Peyer's patch (tissue), 4 donors: ENCODE data around the gene ADCY7. TPM values are rescaled to one million over a fixed set of nuclear protein-coding genes. Genes with fewer than 3 reads are reported as not detected.

ENCODE experiments used
- DNase-seq, 3 donors: peaks; one replicate each; pipeline ENCODE4 v3.0.0-alpha.2; 2017 to 2019
- H3K27ac ChIP-seq, 4 donors: fragments of 200-600 bp; sonication (generic); one replicate each; pipeline ENCODE4 v1.5.1; 2016 to 2019
- H3K27me3 ChIP-seq, 2 donors: fragments of 200-600 bp; sonication (generic); one replicate each; pipeline ENCODE4 v1.5.1; 2019
- H3K36me3 ChIP-seq, 3 donors: fragments of 200-600 bp; sonication (generic); one replicate each; pipeline ENCODE4 v1.5.1; 2016 to 2019
- H3K4me1 ChIP-seq, 4 donors: fragments of 200-600 bp; sonication (generic); one replicate each; pipeline ENCODE4 v1.5.1; 2016 to 2019
- H3K4me3 ChIP-seq, 4 donors: fragments of 200-600 bp; sonication (generic); 1 replicate in 3 of 4; 2 replicates in 1 of 4; pipeline ENCODE4 v1.5.1; 2016 to 2019; ENCODE audit warnings: mild to moderate bottlenecking in 1 of 4
- H3K9me3 ChIP-seq, 4 donors: fragments of 200-600 bp; sonication (generic); one replicate each; pipeline ENCODE4 v1.5.1; 2016 to 2019; ENCODE audit warnings: mild to moderate bottlenecking in 1 of 4
- CTCF ChIP-seq, 6 experiments: fragments of 450-650 bp in 4 of 6; fragments of 200-600 bp in 2 of 6; sonication (generic) in 1 of 6; IDR thresholded peaks; one replicate each; pipeline ENCODE4 v1.5.1; 2017 to 2019; ENCODE audit warnings: antibody characterized with exemption in 6 of 6, mild to moderate bottlenecking in 3 of 6, moderate library complexity in 1 of 6
- POLR2A ChIP-seq, 2 donors: fragments of 450-650 bp; IDR thresholded peaks; one replicate each; pipeline ENCODE4 v1.5.1; 2017; ENCODE audit warnings: antibody characterized with exemption in 2 of 2, mild to moderate bottlenecking in 2 of 2, moderate library complexity in 2 of 2
- total RNA-seq, 4 donors: library from RNA; depleted of rRNA; stranded (reverse); fragments of >200 nt; gene quantifications; one replicate each; pipeline ENCODE4 v1.1.0, GENCODE V29; 2016

ADCY7 gene
- total RNA-seq, 4 donors from 2014 or later = 6.5 to 67.7 (median 21.5) TPM

- Histone ChIP-seq H3K4me3 (no peak overlapping the region), H3K9me3 (no peaks in the 10 kb centered on the region), H3K27ac (no peak overlapping the region), H3K27me3 (no peaks in the 10 kb centered on the region), H3K36me3 (no peaks in the 10 kb centered on the region), H3K4me1 (no peaks in the 10 kb centered on the region)
- TF ChIP-seq POLR2A (IDR thresholded peaks at IDR 0.05) (no peak), CTCF (IDR thresholded peaks at IDR 0.05) (no peak)
- DNase-seq = no peak
Observed at GRCh38 chr16:50252874-50253513, 13.4 kb upstream of the ADCY7 start.

GRCh38 chr16:50253514-50253910 lies 12.8 kb upstream of the ADCY7 start:
- Histone ChIP-seq H3K9me3 (no peaks in the 10 kb centered on the region), H3K36me3 (no peaks in the 10 kb centered on the region), H3K27me3 (no peaks in the 10 kb centered on the region), H3K27ac (no peak overlapping the region), H3K4me3 (no peak overlapping the region), H3K4me1 (no peaks in the 10 kb centered on the region)
- no peak for TF ChIP-seq POLR2A (IDR thresholded peaks at IDR 0.05)
- no peak for TF ChIP-seq CTCF (IDR thresholded peaks at IDR 0.05)
- DNase-seq = peak in 2 of 3 donors; percentile 36 to 41

- Histone ChIP-seq H3K4me1 (no peaks in the 10 kb centered on the region), H3K4me3 (no peak overlapping the region), H3K27ac (no peak overlapping the region), H3K36me3 (no peaks in the 10 kb centered on the region), H3K27me3 (no peaks in the 10 kb centered on the region), H3K9me3 (no peaks in the 10 kb centered on the region)
- DNase-seq = peak in 1 of 3 donors; percentile 34
- TF ChIP-seq CTCF (IDR thresholded peaks at IDR 0.05) (no peak), POLR2A (IDR thresholded peaks at IDR 0.05) (no peak)
Observed at GRCh38 chr16:50254072-50254471, 12.3 kb upstream of the ADCY7 start.

GRCh38 chr16:50255538-50255937 lies 10.8 kb upstream of the ADCY7 start:
- no peaks in the 10 kb centered on the region for H3K27me3 ChIP-seq
- no peaks in the 10 kb centered on the region for H3K9me3 ChIP-seq
- H3K4me3 ChIP-seq = no peak overlapping the region
- TF ChIP-seq POLR2A (IDR thresholded peaks at IDR 0.05) (no peak), CTCF (IDR thresholded peaks at IDR 0.05) (no peak)
- H3K27ac ChIP-seq = no peak overlapping the region
- no peaks in the 10 kb centered on the region for H3K36me3 ChIP-seq
- H3K4me1 ChIP-seq = peaks cover 0 to 7% (median 0%) of the 10 kb centered on the region in 4 donors
- peak in 1 of 3 donors; percentile 10 for DNase-seq

- no peak for DNase-seq
- TF ChIP-seq POLR2A (IDR thresholded peaks at IDR 0.05) (no peak), CTCF (IDR thresholded peaks at IDR 0.05) (no peak)
- H3K9me3 ChIP-seq = no peaks in the 10 kb centered on the region
- H3K27me3 ChIP-seq = no peaks in the 10 kb centered on the region
- H3K4me1 ChIP-seq = peaks cover 0 to 7% (median 0%) of the 10 kb centered on the region in 4 donors
- no peak overlapping the region for H3K4me3 ChIP-seq
- H3K27ac ChIP-seq = no peak overlapping the region
- H3K36me3 ChIP-seq = no peaks in the 10 kb centered on the region
Observed at GRCh38 chr16:50256604-50257003, 9.7 kb upstream of the ADCY7 start.
